ENCODE results near the gene DOCK1.
A peak's percentile ranks its signal among the peaks of the same experiment; 100 is the strongest.

DOCK1 gene

GRCh38 chr10:126905776-126906703 lies 812 bp downstream of the DOCK1 start:
- H4K5ac ChIP-seq (ENCODE audit: low read length): no peak overlapping the region
- peak overlapping the region; percentile 98 for H3K18ac ChIP-seq (ENCODE audit: low read length)
- H3K27me3 ChIP-seq (ENCODE audit: insufficient read depth, low read length, poor library complexity): no peaks in the 10 kb centered on the region
- peak overlapping the region; percentile 20 for H3K4me2 ChIP-seq (ENCODE audit: low read length)
- peaks cover 37% of the 10 kb centered on the region for H3K79me1 ChIP-seq (ENCODE audit: low read length)
- H2BK120ac ChIP-seq (ENCODE audit: low read depth, low read length): peak overlapping the region; percentile 48
- H3K27ac ChIP-seq (ENCODE audit: low read depth, low read length): peak overlapping the region; percentile 81
- no CpG with 5 or more reads among the region's 84 CpGs for WGBS (ENCODE audit: extremely low coverage, insufficient coverage, low lambda C conversion rate)
- peaks cover 41% of the 10 kb centered on the region for H3K79me2 ChIP-seq (ENCODE audit: control insufficient read depth, insufficient read depth, low read length)
- no peak overlapping the region for H2BK15ac ChIP-seq (replicated peaks; ENCODE audit: low read depth)
- peak overlapping the region; percentile 34 for H3K4me3 ChIP-seq (ENCODE audit: low read length)
- peak; percentile 84 for DNase-seq
- no peak overlapping the region for H2BK5ac ChIP-seq (ENCODE audit: low read length)
- H3K23ac ChIP-seq (ENCODE audit: low read length): peak overlapping the region; percentile 12
- peak overlapping the region; percentile 86 for H3K9ac ChIP-seq (ENCODE audit: low read length)
- H4K8ac ChIP-seq (ENCODE audit: low read depth, low read length): no peak overlapping the region
- H3K4ac ChIP-seq (ENCODE audit: low read depth, low read length): peak overlapping the region; percentile 96
- H3K4me1 ChIP-seq (ENCODE audit: control insufficient read depth, low read depth, low read length): peaks cover 8% of the 10 kb centered on the region
- peak overlapping the region; percentile 91 for H3K56ac ChIP-seq (ENCODE audit: low read length)
- H3K36me3 ChIP-seq (ENCODE audit: control insufficient read depth, insufficient read depth, low read length): peaks cover 2% of the 10 kb centered on the region
- H2AK5ac ChIP-seq (ENCODE audit: low read length): peak overlapping the region; percentile 8

GRCh38 chr10:126906704-126907422 lies 1.6 kb downstream of the DOCK1 start:
- peak overlapping the region; percentile 34 for H3K4me3 ChIP-seq (ENCODE audit: low read length)
- H3K79me1 ChIP-seq (ENCODE audit: low read length): peaks cover 42% of the 10 kb centered on the region
- DNase-seq: no peak
- peak overlapping the region; percentile 96 for H3K4ac ChIP-seq (ENCODE audit: low read depth, low read length)
- H2BK5ac ChIP-seq (ENCODE audit: low read length): no peak overlapping the region
- no peaks in the 10 kb centered on the region for H3K36me3 ChIP-seq (ENCODE audit: control insufficient read depth, insufficient read depth, low read length)
- peak overlapping the region; percentile 83 for H3K23ac ChIP-seq (ENCODE audit: low read length)
- H2AK5ac ChIP-seq (ENCODE audit: low read length): no peak overlapping the region
- H2BK15ac ChIP-seq (replicated peaks; ENCODE audit: low read depth): no peak overlapping the region
- H3K4me2 ChIP-seq (ENCODE audit: low read length): peak overlapping the region; percentile 20
- H3K79me2 ChIP-seq (ENCODE audit: control insufficient read depth, insufficient read depth, low read length): peaks cover 50% of the 10 kb centered on the region
- no peak overlapping the region for H4K8ac ChIP-seq (ENCODE audit: low read depth, low read length)
- H2BK120ac ChIP-seq (ENCODE audit: low read depth, low read length): no peak overlapping the region
- H3K4me1 ChIP-seq (ENCODE audit: control insufficient read depth, low read depth, low read length): peaks cover 8% of the 10 kb centered on the region
- peak overlapping the region; percentile 98 for H3K18ac ChIP-seq (ENCODE audit: low read length)
- no peak overlapping the region for H3K27ac ChIP-seq (ENCODE audit: low read depth, low read length)
- no peaks in the 10 kb centered on the region for H3K27me3 ChIP-seq (ENCODE audit: insufficient read depth, low read length, poor library complexity)
- no peak overlapping the region for H4K5ac ChIP-seq (ENCODE audit: low read length)
- peak overlapping the region; percentile 91 for H3K56ac ChIP-seq (ENCODE audit: low read length)
- peak overlapping the region; percentile 86 for H3K9ac ChIP-seq (ENCODE audit: low read length)
- no CpG with 5 or more reads among the region's 14 CpGs for WGBS (ENCODE audit: extremely low coverage, insufficient coverage, low lambda C conversion rate)

GRCh38 chr10:126907423-126907970 lies 2.3 kb downstream of the DOCK1 start:
- no peak overlapping the region for H3K4me3 ChIP-seq (ENCODE audit: low read length)
- H2BK5ac ChIP-seq (ENCODE audit: low read length): no peak overlapping the region
- no peak overlapping the region for H2BK15ac ChIP-seq (replicated peaks; ENCODE audit: low read depth)
- no peak overlapping the region for H2AK5ac ChIP-seq (ENCODE audit: low read length)
- DNase-seq: peak; percentile 54
- H2BK120ac ChIP-seq (ENCODE audit: low read depth, low read length): no peak overlapping the region
- H3K23ac ChIP-seq (ENCODE audit: low read length): peak overlapping the region; percentile 83
- H3K79me2 ChIP-seq (ENCODE audit: control insufficient read depth, insufficient read depth, low read length): peaks cover 51% of the 10 kb centered on the region
- H3K56ac ChIP-seq (ENCODE audit: low read length): peak overlapping the region; percentile 35
- H3K79me1 ChIP-seq (ENCODE audit: low read length): peaks cover 42% of the 10 kb centered on the region
- H3K27me3 ChIP-seq (ENCODE audit: insufficient read depth, low read length, poor library complexity): no peaks in the 10 kb centered on the region
- peaks cover 8% of the 10 kb centered on the region for H3K4me1 ChIP-seq (ENCODE audit: control insufficient read depth, low read depth, low read length)
- H3K9ac ChIP-seq (ENCODE audit: low read length): peak overlapping the region; percentile 3
- H3K27ac ChIP-seq (ENCODE audit: low read depth, low read length): no peak overlapping the region
- H3K4ac ChIP-seq (ENCODE audit: low read depth, low read length): no peak overlapping the region
- 100% methylated on average over 1 of the region's 9 CpGs for WGBS (ENCODE audit: extremely low coverage, insufficient coverage, low lambda C conversion rate)
- H3K18ac ChIP-seq (ENCODE audit: low read length): no peak overlapping the region
- no peak overlapping the region for H4K8ac ChIP-seq (ENCODE audit: low read depth, low read length)
- no peak overlapping the region for H3K4me2 ChIP-seq (ENCODE audit: low read length)
- no peak overlapping the region for H4K5ac ChIP-seq (ENCODE audit: low read length)
- no peaks in the 10 kb centered on the region for H3K36me3 ChIP-seq (ENCODE audit: control insufficient read depth, insufficient read depth, low read length)

GRCh38 chr10:126908225-126908624 lies 3.0 kb downstream of the DOCK1 start:
- no CpG with 5 or more reads among the region's 5 CpGs for WGBS (ENCODE audit: extremely low coverage, insufficient coverage, low lambda C conversion rate)

GRCh38 chr10:126908729-126909128 lies 3.5 kb downstream of the DOCK1 start:
- H3K79me1 ChIP-seq (ENCODE audit: low read length): peaks cover 43% of the 10 kb centered on the region
- H2AK5ac ChIP-seq (ENCODE audit: low read length): no peak overlapping the region
- no CpG with 5 or more reads among the region's 7 CpGs for WGBS (ENCODE audit: extremely low coverage, insufficient coverage, low lambda C conversion rate)
- no peak overlapping the region for H2BK120ac ChIP-seq (ENCODE audit: low read depth, low read length)
- H2BK15ac ChIP-seq (replicated peaks; ENCODE audit: low read depth): no peak overlapping the region
- H2BK5ac ChIP-seq (ENCODE audit: low read length): no peak overlapping the region
- no peak overlapping the region for H4K8ac ChIP-seq (ENCODE audit: low read depth, low read length)
- H3K4me2 ChIP-seq (ENCODE audit: low read length): no peak overlapping the region
- no peak overlapping the region for H3K4me3 ChIP-seq (ENCODE audit: low read length)
- H3K23ac ChIP-seq (ENCODE audit: low read length): no peak overlapping the region
- no peak overlapping the region for H3K9ac ChIP-seq (ENCODE audit: low read length)
- H4K5ac ChIP-seq (ENCODE audit: low read length): no peak overlapping the region
- H3K18ac ChIP-seq (ENCODE audit: low read length): no peak overlapping the region
- no peak overlapping the region for H3K4ac ChIP-seq (ENCODE audit: low read depth, low read length)
- DNase-seq: no peak
- H3K27ac ChIP-seq (ENCODE audit: low read depth, low read length): no peak overlapping the region
- H3K79me2 ChIP-seq (ENCODE audit: control insufficient read depth, insufficient read depth, low read length): peaks cover 63% of the 10 kb centered on the region
- no peaks in the 10 kb centered on the region for H3K36me3 ChIP-seq (ENCODE audit: control insufficient read depth, insufficient read depth, low read length)
- H3K56ac ChIP-seq (ENCODE audit: low read length): no peak overlapping the region
- H3K4me1 ChIP-seq (ENCODE audit: control insufficient read depth, low read depth, low read length): peaks cover 8% of the 10 kb centered on the region
- H3K27me3 ChIP-seq (ENCODE audit: insufficient read depth, low read length, poor library complexity): no peaks in the 10 kb centered on the region

More at GRCh38 chr10:126908225-126908624, 3.0 kb downstream of the DOCK1 start:
- Histone ChIP-seq H3K23ac (ENCODE audit: low read length) (no peak overlapping the region), H3K4me3 (ENCODE audit: low read length) (no peak overlapping the region), H3K27me3 (ENCODE audit: insufficient read depth, low read length, poor library complexity) (no peaks in the 10 kb centered on the region), H4K8ac (ENCODE audit: low read depth, low read length) (no peak overlapping the region), H2BK120ac (ENCODE audit: low read depth, low read length) (no peak overlapping the region), H2AK5ac (ENCODE audit: low read length) (no peak overlapping the region), H3K36me3 (ENCODE audit: control insufficient read depth, insufficient read depth, low read length) (no peaks in the 10 kb centered on the region), H3K4ac (ENCODE audit: low read depth, low read length) (no peak overlapping the region), H3K79me1 (ENCODE audit: low read length) (peaks cover 45% of the 10 kb centered on the region), H3K79me2 (ENCODE audit: control insufficient read depth, insufficient read depth, low read length) (peaks cover 58% of the 10 kb centered on the region), H3K9ac (ENCODE audit: low read length) (no peak overlapping the region), H2BK5ac (ENCODE audit: low read length) (no peak overlapping the region), H3K4me2 (ENCODE audit: low read length) (no peak overlapping the region), H3K27ac (ENCODE audit: low read depth, low read length) (no peak overlapping the region), H4K5ac (ENCODE audit: low read length) (no peak overlapping the region), H3K4me1 (ENCODE audit: control insufficient read depth, low read depth, low read length) (peaks cover 8% of the 10 kb centered on the region), H2BK15ac (replicated peaks; ENCODE audit: low read depth) (no peak overlapping the region), H3K56ac (ENCODE audit: low read length) (no peak overlapping the region), H3K18ac (ENCODE audit: low read length) (no peak overlapping the region)
- DNase-seq: no peak

Measured in mesendoderm (in vitro differentiated cells).